HG02840 (cell line): ENCODE data around the gene LRRC28.

Experiments
- ATAC-seq: cut with Tn5 transposase; IDR thresholded peaks from one replicate; pipeline ENCODE4 v1.9.1; 2021; ENCODE audit warnings: mild to moderate bottlenecking, moderate library complexity, moderate number of reproducible peaks; ENCODE audit not compliant: unreplicated experiment, low FRiP score

The LRRC28 gene

DNA sequence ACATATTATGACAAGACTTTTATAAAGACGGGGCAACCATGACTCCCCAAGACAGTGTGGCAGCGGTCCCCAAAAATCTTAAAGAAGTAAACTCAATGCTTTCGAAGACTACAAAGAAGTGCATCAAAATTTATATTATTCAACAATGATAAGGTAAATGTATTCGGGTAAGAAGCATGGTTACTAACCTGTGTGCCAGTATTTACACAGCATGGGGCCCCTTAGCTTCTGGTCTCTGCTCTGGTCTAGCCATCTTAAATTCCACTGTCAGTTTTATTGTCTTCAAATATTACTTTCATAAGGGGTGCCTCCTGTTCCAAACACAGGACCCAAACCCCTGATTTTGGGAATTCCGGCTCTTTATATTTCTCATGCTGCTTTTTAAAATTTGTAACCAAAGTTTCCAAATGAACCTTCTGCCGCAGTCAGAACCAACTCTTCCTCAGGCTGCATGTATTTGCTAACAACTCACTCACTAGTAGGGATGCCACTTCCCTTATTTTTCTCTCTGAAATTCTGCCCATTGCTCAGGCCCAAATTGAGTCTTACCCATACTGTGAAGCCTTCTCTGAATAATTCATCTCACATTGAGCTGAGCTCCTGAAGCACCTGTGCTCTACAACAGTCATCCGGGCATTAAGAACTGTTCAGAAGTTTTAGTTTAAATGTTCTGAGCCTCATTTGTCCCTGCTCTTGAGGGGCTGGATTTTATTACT, 3.1 kb upstream of the LRRC28 start:
- ATAC-seq, result no peak

DNA sequence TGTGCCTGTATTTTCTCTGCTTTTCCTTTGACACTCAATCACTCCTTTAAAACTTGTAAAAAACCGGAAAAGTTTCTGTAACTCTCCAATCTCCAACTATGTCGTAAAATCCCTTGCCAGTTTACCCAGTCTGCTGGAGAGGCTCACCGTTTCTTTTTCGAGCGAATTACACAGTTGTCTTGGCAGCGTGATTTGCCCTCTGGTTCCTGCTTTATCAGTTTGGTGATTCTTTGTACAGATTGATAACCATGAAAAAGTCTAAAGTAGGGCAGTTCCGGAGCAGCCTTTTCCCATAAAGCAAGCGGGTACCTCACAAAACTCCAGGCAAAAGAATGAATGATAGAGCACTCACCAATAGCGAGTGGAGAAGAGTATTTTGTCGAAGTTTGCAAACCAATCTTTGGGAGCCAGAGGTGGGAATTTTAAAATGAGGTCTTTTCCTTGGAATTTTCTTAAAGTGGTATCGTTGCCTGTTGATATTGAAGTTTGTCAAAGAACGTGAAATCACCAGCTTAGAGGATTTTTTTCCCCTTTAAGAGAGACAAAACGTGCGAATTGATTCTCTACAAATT, 1.9 kb upstream of the LRRC28 start, which contains the start of gene TTC23:
Gene TTC23, minus strand, starts transcription at position 312 of the 572 bp plus-strand sequence. CDS start 20,869 bp downstream, outside the sequence.
- ATAC-seq, result no peak

DNA sequence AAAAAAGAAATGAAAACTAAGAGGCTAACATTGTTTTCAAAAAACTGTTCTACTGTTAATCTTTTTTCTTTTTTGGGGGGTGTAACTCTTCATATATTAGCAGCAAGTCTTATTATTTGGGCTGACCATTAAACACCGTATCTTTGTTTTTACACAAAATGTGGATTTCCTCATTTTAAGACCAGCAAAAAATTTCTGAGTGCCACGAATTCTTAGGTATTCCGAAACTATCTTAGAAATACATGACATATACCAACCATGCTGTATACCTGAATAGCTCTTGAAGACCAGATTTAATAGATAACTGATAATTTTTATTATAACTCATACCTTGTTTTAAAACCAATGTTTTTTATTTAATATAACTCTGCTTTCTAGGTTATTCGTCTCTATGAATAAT, 1.3 kb upstream of the LRRC28 start:
- ATAC-seq, result no peak

DNA sequence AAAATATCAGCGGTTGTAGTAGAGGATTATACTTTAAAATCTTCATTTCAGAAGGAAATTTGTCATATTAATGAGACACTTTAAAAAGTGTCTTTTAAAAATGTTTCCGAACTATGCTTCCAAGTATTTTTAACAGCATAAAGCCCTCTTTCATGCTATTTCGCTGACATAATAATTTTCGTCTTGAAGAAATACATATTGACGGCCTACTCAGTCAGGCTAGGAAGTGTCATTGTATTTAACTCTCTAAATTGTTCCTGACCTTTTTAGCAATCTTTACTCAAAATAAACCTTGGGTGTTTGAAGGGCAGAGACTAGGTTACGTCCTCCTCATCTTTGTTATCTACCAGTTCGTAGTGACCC, 806 bp upstream of the LRRC28 start:
- no peak for ATAC-seq

DNA sequence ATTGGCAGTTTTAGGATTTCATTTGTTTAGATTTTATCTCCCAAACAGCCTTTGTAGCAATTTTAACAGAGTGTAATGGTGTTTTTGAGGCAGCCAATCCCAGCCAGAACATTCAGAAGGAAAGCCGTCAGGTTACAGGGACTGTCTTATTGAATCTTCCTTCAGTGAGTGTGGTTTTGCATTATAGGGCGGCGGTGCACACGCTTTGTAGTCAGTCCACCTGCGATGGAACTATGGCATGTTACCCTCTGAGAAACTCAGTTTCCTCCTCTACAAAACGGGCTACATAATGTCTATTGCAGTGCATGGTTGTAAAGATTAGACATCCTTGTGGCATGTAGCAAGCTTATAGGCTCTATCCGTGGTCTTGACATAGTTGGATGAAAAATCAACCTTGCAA, 1.0 kb downstream of the LRRC28 start:
- no peak for ATAC-seq

DNA sequence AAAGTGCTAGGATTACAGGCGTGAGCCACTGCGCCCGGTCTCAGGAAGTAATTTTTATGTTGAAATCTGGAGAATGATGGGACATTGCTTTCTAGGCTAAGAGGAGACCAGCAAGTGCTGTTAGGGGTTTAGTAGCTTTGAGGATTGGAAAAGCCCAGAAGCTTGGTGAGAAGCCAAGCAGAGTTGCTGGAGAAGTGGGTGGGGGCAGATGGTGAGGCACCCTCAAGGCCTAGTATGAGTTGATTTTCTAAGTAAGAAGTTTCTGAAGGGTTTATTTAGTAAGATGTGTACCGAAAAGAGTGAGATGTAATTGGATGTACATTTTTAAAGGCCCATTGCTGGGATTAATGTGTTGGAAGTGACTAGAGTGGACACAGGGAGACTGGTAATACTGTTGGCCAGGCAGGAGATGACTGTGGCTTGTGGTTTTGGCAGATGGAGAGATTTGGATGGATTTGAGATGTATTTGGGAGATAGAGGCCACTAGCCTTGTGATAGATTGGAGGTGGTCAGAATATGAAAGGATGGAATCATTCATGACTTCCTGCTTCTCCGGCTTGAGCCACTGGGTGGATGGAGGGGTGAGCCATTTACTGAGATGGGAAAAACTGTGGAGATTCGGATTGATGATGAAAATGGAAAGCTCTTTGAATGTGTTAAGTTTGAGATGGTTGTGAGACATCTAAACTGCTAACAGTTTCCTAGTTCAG, 2.3 kb downstream of the LRRC28 start:
- no peak for ATAC-seq

DNA sequence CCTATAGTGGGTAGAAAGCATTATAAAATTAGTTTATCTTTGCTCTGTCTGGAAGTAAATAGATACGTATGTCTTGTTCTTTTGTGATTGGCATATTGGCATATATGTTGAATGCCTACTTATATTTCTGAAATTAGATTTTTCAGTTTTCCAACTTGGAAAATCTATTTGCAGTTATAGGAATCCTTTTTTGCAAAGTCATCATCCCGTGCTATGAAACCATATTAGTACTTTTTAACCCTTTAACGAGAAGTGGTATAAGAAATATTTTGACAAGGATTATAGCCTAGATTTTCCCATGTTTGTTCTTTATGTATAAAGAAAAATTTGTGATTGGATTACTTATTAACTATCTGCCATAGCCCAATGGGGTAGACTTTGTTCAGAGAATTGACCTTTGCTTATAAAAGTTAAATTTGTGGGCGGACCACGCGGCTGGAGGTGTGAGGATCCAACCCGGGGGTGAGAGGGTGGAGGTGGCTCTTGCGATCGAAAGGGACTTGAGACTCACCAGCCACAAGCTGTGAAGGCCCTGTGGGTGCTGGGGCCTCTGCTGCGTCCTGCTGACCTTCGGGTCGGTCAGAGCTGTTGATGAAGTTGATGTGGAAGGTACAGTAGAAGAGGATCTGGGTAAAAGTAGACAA, 5.9 kb downstream of the LRRC28 start:
- no peak for ATAC-seq

DNA sequence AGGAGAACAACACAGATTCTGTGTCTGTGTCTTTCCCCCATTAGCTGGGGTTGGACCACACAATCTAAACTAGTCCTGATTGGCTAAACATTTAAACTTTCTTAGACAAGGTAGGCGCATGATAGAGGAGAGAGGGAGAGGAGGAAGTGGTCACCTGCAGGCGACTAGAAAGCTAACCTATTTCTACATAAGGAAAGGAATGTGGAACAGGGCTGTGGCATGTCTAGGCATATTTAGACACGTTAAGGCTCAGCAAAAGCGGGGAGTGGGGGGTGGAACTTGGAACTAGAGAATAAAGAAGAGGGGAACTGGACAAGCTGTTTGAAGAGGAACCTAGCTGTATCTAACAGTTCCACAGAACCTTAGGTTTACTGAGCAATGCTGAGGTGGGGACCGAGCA, 12.8 kb downstream of the LRRC28 start:
- ATAC-seq, result no peak

DNA sequence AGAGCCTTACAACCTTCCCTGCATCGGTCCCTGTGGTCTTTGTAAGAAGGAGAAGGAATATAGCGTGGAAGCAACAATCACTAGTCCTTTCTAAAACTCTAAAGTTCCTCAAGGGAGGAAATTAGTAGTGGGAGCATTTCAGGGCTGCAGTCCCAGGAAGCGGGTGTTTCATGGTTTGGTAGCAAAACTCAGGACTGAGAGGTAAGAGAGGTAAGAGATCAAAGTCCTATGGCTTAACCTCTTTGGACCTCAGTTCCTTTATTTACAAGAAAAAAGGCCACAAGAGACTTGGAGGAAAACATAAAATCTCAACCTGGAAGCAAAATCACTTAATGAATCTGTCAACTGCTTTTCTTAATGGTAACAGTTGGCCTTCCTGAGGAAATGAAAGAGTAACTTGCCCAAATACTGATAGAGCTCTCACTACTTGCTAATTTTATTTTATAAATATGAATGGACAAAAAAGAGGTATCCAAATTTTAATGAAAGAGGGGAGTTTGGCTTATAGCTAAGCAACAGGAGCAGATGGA, 14.3 kb downstream of the LRRC28 start:
- no peak for ATAC-seq

DNA sequence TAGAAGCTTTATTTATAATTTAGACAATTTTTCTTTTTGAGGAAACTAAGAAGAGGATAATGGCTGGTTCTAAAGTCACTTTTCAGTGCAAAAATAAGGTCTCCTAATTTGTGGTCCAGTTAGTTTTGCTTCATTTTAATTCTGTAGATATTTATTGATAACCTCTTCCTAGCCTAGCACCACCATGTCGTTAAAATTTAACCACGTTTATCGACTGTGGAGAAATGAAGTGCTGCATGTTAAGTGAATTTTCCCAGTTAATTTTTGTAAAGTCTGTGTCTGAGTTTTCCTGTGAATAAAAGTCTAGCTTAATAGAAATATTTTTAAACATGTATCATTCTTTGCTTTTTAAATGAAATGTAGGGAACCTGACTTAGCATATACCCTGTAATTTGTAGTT, 16.7 kb downstream of the LRRC28 start:
- no peak for ATAC-seq

DNA sequence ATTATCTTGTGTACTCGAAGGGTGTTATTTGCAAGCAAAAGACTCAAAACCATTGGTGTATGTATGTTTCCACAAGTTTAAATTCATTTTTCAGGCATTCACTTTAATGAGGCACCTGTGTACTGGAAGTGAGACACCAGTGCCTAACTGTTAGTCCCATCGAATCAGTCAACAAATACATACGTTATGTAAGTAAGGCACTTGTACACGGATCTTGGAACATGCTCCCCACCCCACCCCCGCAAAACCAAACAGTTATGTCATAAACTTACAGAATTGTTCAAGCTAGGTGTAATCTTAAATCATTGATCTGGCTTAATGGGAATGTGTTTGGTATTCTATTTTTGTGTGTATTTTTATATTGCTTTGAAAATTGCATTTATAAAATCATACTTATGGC, 17.1 kb downstream of the LRRC28 start:
- ATAC-seq, result no peak

DNA sequence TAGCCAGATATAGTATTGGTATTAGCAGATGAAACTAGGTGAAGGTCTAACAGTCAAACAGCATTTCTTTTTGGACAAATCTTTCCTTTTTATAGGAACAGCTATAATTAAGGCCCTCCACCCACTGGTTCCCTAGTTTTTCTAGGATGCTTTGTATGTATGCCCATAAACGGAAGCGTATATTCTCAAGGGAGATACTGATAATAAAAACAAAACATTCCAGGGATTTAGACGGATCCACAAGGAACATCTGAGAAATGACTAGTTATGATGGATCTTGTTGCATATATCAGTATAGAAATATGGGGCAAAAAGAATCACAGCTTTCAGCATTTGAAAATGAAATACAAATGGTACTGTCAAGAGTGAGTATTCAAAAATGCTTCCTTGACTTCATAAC, 22.5 kb downstream of the LRRC28 start:
- ATAC-seq, result no peak

DNA sequence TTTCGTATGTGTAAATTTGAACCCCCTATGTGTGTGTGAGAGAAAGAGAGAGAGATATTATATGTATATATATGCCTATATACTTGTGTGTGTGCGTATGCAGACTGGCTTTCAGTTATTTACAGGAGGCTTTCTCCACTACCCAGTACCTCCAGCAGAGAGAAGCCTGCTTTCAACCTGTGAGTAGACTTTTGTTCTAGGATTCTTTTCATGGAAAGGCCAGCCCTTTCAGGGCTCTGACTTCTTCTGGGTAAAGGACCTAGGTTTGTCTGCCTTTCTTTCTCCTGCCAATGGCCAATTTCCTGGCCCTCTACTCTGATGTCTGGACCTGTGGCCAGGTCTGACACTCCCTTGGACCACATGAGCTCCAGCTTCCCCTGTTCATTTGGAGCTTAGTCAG, 23.8 kb downstream of the LRRC28 start:
- no peak for ATAC-seq

DNA sequence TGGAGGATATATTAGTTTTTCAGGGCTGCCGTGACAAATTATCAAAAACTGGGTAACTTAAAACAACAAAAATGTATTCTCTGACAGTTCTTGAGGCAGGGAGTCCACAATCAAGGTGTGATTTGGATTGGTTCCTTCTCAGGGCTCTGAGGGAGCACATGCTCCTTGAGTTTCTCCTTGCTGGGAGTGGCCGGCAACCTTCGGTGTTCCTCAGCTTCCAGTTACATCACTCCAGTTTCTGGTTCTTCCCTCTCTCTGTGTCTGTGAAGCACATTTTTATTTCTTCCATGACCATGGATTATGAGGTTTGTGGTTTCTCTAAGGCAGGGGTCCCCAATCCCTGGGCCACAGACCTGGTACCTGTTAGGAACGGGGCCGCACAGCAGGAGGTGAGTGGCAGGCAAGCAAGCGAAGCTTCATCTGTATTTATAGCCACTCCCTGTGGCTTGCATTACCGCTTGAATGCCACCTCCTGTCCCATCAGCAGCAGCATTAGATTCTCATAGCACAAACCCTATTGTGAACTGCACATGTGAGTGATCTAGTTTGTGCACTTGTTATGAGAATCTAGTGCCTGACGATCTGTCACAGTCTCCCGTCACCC, 24.3 kb downstream of the LRRC28 start:
- no peak for ATAC-seq

DNA sequence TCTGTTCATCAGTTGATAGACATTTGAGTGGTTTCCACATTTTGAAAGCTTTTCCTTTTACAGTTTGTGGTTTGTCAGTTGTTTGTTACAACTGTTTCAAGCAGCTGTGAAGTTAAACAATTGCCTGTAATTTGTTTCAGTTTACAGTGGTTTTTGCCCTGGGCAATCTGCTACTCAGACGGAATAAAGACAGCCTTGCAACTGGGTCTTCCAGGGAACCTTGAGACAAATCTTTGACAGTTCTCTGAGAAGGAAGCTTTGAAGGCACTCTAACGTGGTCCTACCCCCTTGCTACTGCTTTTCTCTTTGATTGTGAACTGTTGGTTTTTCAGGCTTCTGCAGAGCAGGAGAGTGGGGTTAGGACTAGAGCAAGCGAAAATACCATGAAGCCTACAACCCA, 28.0 kb downstream of the LRRC28 start:
- ATAC-seq, result no peak

DNA sequence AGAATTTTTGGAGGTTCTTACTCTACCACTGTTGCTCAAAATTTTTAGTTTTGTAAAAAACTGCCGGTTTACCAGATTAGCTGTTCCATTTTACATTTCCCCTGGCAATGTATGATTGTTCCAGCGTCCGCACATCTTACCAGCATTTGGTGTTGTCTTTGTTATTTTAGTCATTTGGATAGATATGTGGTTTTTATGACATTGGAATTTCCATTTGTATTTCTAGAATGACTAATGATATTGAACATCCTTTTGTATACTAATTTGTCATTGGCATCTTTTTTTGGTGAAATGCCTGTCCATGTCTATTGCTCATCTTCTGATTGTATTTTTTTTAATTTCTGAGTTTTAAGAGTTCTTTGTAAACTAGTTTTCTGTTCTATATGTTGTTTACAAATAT, 28.5 kb downstream of the LRRC28 start:
- no peak for ATAC-seq

DNA sequence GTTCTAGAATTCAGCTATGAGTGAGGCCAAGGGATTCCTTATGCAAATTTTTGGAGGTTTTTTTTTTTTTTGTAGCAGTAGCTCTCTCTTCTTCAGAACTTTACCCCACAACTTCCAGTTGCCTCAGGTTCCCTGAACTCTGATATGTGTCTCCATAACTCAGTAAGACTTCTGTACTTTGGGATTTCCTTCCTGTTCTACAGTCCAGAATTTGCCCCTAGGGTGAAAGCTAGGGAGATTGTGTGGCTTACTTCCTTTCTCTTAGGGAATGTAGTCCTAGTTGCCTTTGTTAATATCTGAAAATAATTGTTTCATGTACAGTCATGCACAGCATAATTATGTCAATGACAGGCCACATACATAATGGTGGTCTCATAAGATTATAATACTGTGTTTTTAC, 30.8 kb downstream of the LRRC28 start:
- ATAC-seq, result no peak

DNA sequence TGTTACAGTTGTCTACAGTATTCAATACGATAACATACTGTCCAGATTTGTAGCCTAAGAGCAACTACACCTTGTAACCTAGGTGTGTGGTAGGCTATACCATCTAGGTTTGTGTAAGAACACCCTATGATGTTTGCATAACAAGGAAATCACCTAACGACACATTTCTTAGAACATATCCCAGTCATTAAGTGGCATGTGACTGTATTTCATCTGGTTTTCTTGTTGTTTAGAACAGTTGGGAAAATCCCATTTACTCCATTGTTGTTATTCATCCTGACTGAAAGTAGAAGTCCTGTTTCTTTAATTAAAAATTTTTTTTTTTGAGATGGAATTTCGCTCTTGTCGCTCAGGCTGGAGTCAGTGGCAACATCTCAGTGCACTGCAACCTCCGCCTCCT, 31.3 kb downstream of the LRRC28 start:
- no peak for ATAC-seq

DNA sequence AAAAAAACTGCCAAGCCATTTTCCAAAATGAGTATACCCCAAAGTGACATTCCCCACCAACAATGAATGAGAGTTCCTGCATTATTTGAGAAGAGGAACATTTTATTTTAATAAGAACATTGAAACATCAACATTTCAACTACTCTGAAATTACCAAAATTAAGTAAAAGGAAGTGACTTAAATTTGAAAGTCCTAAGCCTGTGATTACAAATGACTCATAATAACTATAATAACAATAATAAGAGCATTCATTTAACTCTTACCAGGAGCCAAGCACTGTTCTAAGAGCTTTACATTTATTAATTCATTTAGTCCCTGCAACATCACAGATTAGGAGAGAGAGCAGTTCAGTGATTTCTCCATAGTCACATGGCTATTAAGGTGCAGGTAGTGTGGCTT, 32.4 kb downstream of the LRRC28 start:
- no peak for ATAC-seq

DNA sequence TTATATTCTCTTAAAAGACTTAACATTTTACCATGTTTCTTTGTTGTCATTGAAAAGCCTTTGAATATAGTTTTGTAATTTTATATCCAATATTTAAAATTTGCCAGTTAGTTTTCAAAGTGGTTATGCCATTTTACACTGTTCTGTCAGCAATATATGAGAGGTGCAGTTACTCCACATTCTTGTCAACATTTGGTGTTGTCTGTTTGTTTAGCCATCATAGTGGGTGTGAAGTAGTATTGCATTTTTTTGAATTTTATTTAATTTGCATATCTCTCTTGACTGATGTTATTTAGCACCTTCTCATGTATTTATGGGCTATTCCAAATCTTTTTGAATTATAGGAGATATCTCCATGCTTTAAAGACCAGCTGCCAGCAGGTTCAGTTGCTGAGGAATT, 40.4 kb downstream of the LRRC28 start:
- ATAC-seq, result no peak

DNA sequence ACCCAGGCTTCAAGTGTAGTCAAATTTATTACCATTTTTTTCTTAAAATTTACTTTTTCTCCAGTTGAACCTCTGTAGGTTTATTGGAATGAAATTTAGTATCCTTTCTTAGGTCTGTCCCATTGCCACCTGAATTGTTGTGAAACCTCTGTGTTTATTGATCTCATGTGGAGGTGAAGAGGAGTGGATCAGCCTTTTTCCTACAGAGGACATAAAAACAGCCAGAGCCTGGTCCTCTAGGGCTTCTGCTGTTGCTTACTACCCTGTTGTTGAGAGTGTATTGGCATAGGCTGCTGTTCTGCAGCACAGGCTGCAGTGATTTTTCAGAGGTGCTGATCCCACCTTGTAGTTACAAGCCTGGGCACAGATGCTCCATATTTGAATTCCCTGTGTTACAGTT, 44.6 kb downstream of the LRRC28 start:
- no peak for ATAC-seq
